ENCODE measurements around the gene JUNB. TPM values are rescaled to one million over a fixed set of nuclear protein-coding genes. Genes with fewer than 3 reads are reported as not detected.

The JUNB gene
- total and polyA plus RNA-seq, 2 of the 13 experiments (the other 11 are each of a cell fraction or from before 2014, with no cell fraction given), result 7.7 to 8.2 TPM

GRCh38 chr19:12796146-12797071, 5.1 kb downstream of the JUNB start (continued):
- TF ChIP-seq MZF1 (CRISPR knock-in tag; IDR thresholded peaks at IDR 0.05; ENCODE audit: borderline replicate concordance), result no peak
- peak; percentile 96 for TF ChIP-seq RAD21 (CRISPR knock-in tag; IDR thresholded peaks at IDR 0.05)
- 0 out of 2 replicates have a peak, but pooled peaks have one; percentile 50 for TF ChIP-seq KLF6 (CRISPR knock-in tag; IDR thresholded peaks at IDR 0.05)
- TF ChIP-seq REST (IDR thresholded peaks at IDR 0.05; ENCODE audit: borderline replicate concordance in 1 of 2, low read depth in 1 of 2, low read length in 2 of 2), result no peak
- TF ChIP-seq ZNF331 (CRISPR knock-in tag; IDR thresholded peaks at IDR 0.05), result peak; percentile 54; the same call in 1 of the 2 replicates
- TF ChIP-seq, protein P1, sequence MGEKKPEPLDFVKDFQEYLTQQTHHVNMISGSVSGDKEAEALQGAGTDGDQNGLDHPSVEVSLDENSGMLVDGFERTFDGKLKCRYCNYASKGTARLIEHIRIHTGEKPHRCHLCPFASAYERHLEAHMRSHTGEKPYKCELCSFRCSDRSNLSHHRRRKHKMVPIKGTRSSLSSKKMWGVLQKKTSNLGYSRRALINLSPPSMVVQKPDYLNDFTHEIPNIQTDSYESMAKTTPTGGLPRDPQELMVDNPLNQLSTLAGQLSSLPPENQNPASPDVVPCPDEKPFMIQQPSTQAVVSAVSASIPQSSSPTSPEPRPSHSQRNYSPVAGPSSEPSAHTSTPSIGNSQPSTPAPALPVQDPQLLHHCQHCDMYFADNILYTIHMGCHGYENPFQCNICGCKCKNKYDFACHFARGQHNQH (CRISPR knock-in tag; IDR thresholded peaks at IDR 0.05), result peak; percentile 62; the same call in 1 of the 2 replicates
- no peak for TF ChIP-seq LCORL (IDR thresholded peaks at IDR 0.05)
- TF ChIP-seq LCORL (CRISPR knock-in tag; IDR thresholded peaks at IDR 0.05), result peak; percentile 70; the same call in 1 of the 2 replicates
- TF ChIP-seq ZGPAT (CRISPR knock-in tag; IDR thresholded peaks at IDR 0.05), result 0 out of 2 replicates have a peak, but pooled peaks have one; percentile 45
- TF ChIP-seq, protein P2, sequence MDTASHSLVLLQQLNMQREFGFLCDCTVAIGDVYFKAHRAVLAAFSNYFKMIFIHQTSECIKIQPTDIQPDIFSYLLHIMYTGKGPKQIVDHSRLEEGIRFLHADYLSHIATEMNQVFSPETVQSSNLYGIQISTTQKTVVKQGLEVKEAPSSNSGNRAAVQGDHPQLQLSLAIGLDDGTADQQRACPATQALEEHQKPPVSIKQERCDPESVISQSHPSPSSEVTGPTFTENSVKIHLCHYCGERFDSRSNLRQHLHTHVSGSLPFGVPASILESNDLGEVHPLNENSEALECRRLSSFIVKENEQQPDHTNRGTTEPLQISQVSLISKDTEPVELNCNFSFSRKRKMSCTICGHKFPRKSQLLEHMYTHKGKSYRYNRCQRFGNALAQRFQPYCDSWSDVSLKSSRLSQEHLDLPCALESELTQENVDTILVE (CRISPR knock-in tag; IDR thresholded peaks at IDR 0.05), result peak; percentile 78; the same call in 1 of the 2 replicates
- TF ChIP-seq, protein P3, sequence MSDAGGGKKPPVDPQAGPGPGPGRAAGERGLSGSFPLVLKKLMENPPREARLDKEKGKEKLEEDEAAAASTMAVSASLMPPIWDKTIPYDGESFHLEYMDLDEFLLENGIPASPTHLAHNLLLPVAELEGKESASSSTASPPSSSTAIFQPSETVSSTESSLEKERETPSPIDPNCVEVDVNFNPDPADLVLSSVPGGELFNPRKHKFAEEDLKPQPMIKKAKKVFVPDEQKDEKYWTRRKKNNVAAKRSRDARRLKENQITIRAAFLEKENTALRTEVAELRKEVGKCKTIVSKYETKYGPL (CRISPR knock-in tag; IDR thresholded peaks at IDR 0.05), result no peak
- TF ChIP-seq HCFC1 (IDR thresholded peaks at IDR 0.05; ENCODE audit: low read depth, low read length), result no peak
- TF ChIP-seq NR2F1 (CRISPR knock-in tag; IDR thresholded peaks at IDR 0.05), result no peak
- TF ChIP-seq HDAC1 (CRISPR knock-in tag; IDR thresholded peaks at IDR 0.05), result no peak
- TF ChIP-seq SAP130 (CRISPR knock-in tag; IDR thresholded peaks at IDR 0.05; ENCODE audit: low read depth), result peak; percentile 80
- TF ChIP-seq PRDM10 (CRISPR knock-in tag; IDR thresholded peaks at IDR 0.05; ENCODE audit: low read depth), result peak; percentile 75; the same call in 1 of the 2 replicates

All from HepG2 (cell line).